AG09309 (cell line): Measurements from ENCODE around the gene NIM1K.

ENCODE experiments used
- DNase-seq: peaks from one replicate; pipeline ENCODE4 v3.0.0-alpha.2; 2010; ENCODE audit warnings: low read depth
- H3K4me3 ChIP-seq: 2 replicates; pipeline ENCODE4 v1.5.1; 2011; ENCODE audit warnings: mild to moderate bottlenecking, low read depth, low read length, moderate library complexity; ENCODE audit not compliant: control insufficient read depth
- CTCF ChIP-seq: IDR thresholded peaks from 2 replicates; pipeline ENCODE4 v1.5.1; 2011; ENCODE audit warnings: mild to moderate bottlenecking, low read depth, low read length, inconsistent platforms; ENCODE audit not compliant: insufficient read depth, control insufficient read depth; ENCODE audit errors: missing control alignments

The NIM1K gene

DNA sequence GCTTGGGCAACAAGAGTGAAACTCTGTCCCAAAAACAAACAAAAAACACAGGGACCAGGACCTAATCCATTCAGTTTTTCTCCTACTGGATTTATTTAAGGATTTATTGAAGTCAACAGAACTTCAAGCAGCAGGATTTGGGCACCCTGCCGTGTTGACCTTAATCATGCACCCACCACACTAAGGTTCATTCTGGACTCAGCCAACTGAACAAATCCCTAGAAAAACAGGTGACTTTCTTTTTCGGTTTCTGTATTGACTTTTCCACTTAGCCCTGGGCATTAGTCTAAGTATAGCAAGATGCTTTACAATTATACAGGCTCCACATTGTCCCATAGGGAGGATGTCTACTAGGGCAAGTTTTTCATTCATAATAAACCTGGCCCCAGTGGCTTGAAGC lies 41.3 kb upstream of the NIM1K start:
- no peak for TF ChIP-seq CTCF
- no peak for DNase-seq

GRCh38 chr5:43152946-43153345 lies 39.1 kb upstream of the NIM1K start:
- no peak for TF ChIP-seq CTCF
- no peak overlapping the region for H3K4me3 ChIP-seq
- peak; percentile 31 for DNase-seq

More for the DNA sequence above, 41.3 kb upstream of the NIM1K start:
- no peak overlapping the region for H3K4me3 ChIP-seq

DNA sequence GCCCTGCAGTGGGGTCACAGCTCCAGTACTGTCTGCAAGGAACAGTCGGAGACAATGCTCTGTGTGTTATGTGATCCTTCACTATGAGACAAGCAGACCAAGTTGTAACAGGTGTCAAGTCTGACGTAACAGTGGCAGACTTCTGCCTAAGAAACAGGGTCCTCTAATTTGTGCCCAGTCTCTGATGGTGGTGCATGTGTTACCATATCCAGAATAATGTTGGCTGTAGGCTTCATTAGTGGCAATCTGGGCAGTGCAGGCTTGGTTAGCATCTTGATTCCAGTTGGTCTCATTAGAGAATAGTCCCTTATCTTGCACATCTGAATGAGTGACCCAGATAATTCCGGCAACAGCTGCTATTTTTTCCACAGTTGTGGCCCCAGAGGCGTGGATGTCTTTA lies 37.6 kb upstream of the NIM1K start:
- DNase-seq = no peak
- H3K4me3 ChIP-seq = no peak overlapping the region
- TF ChIP-seq CTCF = no peak

- no peak for DNase-seq
- TF ChIP-seq CTCF = no peak
- H3K4me3 ChIP-seq = no peak overlapping the region
Observed at GRCh38 chr5:43155394-43156096, 36.5 kb upstream of the NIM1K start.

- no peak overlapping the region for H3K4me3 ChIP-seq
- TF ChIP-seq CTCF = no peak
- DNase-seq = no peak
Observed at GRCh38 chr5:43156388-43156787, 35.6 kb upstream of the NIM1K start.

DNA sequence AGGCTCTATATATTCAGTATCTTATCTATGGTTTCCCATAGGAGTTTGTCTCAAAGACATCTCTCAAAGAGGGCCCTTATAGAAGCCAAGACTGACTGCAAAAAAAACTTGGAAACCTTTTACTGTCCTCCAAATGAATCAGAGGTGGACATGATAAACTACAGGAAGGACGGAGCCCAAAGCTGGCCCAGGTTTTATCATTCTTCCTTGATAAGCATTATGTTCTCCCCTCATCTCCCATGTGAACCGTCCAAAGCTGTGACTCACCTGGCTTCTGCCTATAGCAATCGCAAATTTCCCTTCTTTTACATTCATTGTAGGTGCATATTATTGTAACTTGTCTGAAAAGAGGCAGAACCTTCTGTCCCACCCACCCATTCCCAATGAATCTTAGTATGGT lies 35.0 kb upstream of the NIM1K start:
- H3K4me3 ChIP-seq = no peak overlapping the region
- no peak for TF ChIP-seq CTCF
- no peak for DNase-seq
